ENCODE measurements around the gene CHERP.

Gene CHERP

DNA sequence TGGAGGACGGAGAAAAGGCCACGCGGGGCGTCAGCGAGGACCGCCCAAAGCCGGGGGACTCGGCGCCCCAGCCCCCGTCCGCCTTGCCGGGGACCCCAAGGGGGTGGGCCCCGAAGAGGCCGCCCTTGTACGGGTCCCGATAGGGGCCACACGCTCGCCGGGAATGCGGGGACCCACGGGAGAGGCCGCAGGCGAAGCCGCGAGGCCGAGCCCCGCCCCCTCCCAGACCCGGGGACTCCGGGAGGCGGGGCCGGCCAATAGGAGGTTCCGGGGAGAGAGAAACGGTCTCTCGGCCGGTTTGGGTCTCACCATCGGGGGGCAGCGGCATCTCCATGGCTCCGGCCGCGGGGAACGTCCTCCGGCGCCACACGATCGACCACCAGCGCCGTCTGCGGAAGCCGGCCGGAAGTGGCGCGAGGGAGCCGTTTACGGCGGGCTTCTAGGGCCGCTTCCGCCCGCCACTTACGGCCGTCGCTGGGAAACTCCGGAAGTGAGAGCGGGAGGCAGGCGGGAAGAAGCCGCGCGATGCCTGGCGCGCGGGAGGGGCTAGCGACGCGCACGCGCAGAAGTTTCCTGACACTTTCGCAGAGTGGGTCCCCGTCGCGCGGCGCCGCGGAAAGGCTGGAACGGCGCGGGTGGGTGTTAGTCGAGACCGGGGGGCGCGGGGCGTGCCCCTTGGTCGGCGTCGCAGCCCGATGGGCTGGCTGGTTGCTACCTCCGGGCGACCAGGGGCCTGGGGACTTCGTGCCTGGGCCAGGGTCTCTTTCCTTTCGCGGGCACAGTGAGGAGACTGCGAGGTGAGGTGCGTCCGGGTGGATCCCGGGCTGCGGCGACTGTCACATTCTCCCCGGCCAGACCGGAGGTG lies at the start of gene CHERP:
CHERP (minus strand) TSS at position 393 of the 865 bp plus-strand sequence; CDS start at position 334, 59 bp downstream.
- DNase-seq (ENCODE audit: low read depth in 2 of 2), result peak; percentile 82 to 88

GRCh38 chr19:16590876-16591802 lies 48.9 kb upstream of the CHERP start:
- DNase-seq (ENCODE audit: low read depth in 2 of 2), result no peak

GRCh38 chr19:16589917-16590316 lies 47.7 kb upstream of the CHERP start:
- no peak for DNase-seq (ENCODE audit: low read depth in 2 of 2)

- DNase-seq (ENCODE audit: low read depth in 2 of 2), result no peak
Measured at GRCh38 chr19:16588824-16589577, 46.8 kb upstream of the CHERP start.

DNA sequence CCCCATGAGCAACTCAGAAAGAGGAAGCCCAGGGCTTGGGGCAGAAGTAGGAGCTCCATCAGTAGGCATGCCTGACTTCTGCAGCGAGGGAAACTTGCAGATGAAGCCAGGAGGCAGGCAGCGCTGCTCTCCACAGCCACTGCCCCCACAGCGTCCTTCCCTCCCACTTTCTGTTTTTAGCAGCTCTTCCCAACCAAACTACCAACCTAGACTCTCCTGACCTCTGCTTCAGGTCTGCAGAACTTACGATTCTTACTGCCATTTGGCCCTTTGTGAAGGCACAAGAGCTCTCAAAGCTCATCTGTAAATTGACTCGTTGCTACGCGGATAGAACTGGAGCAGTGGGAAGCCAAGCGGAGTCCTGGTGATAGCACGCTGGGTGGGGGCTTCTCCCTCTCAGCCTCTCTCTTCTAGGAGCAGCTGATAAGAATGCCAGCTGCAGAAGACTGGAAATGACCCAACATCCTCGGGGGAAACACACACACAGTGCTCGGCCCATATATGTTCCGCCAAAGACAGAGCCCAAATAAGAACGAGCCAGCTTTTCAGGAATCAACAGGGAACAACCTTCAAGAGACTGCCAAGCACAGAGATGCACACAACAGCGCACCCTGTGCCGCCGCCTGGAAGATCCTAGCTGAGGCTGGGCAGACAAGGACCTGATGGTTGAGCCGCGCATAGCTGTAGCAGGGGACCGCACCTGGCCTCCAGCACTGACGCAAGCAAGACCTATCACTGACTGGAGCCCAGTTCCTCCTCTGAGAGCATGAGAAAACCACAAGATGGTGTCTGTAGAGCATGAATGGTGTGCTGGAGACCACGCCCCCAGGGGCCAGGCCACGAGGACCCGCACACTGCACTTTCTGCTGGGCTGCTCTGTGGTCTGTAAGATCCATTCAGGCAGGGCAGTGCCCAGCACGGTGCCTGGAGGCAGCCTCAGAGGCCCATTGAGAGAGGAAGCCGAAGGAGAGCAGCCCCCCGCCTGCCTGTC lies 45.9 kb upstream of the CHERP start:
- DNase-seq (ENCODE audit: low read depth in 2 of 2), result no peak

DNA sequence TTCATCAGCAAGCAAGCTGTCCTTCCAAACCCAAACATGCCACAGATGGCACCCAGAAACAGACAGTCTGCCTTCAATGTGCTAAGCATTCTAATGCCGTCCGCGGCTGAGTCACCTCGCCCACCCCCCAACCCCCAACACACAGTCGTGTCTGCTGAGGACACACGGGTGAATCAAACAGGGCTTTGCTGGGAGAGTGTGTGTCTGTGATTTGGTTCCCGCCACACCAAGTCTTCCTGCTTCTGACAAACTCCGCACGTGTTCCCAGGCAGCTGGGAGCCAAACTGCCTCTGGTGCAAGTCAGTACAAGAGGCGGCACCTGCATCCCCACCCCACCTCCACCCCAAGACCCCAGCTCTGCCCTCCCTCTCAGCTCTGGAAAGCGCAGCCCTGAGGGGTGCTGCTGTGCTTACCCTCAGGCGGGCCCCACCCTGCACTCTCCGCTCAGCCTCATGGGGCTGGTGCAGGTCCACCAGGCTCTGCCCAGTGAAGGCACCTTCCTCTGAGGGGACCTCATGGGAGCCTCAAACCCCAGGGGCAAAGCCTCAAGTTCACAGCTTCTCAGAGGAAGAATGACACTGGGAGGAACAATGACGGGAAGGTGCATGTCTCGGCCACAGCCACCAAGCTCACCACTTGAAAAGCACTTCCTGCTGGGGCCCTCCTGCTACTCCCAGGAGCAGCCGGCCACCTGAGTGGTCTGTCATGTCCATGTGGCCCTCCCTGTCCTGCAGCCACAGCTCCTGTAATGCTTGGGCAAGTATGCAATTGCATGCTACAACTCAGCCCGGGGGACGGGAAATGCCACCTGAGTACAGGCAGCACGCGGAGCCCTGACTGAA lies 45.0 kb upstream of the CHERP start:
- DNase-seq (ENCODE audit: low read depth in 2 of 2), result peak in 1 of 2 experiments; percentile 9

DNA sequence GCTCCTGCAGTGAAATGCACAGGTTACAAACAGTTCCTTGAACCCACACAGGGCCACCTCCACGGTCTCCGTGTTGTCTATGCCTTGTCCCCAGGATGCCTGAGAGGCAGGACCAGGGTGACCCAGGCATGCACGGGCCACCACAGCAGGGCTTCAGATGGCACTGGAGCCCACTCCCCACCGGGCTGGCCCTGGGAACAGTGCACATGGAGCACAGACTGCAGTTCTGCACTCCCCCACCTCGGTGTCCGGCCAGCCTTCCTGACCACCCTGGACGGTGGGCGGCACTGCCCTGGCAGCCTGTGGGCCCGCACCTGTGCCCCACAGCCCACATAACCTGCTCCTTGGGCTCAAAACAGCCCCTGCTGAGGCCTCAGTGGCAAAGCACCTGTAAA lies 44.2 kb upstream of the CHERP start:
- DNase-seq (ENCODE audit: low read depth in 2 of 2), result no peak

GRCh38 chr19:16585808-16586476 lies 43.7 kb upstream of the CHERP start:
- DNase-seq (ENCODE audit: low read depth in 2 of 2), result no peak

GRCh38 chr19:16585094-16585801 lies 43.0 kb upstream of the CHERP start:
- no peak for DNase-seq (ENCODE audit: low read depth in 2 of 2)

GRCh38 chr19:16584248-16585093 lies 42.2 kb upstream of the CHERP start:
- peak; percentile 24 to 39 for DNase-seq (ENCODE audit: low read depth in 2 of 2)

GRCh38 chr19:16582486-16583261 lies 40.4 kb upstream of the CHERP start:
- no peak for DNase-seq (ENCODE audit: low read depth in 2 of 2)

- DNase-seq (ENCODE audit: low read depth in 2 of 2), result no peak
Measured at GRCh38 chr19:16581971-16582343, 39.7 kb upstream of the CHERP start.

GRCh38 chr19:16581145-16581970 lies 39.1 kb upstream of the CHERP start:
- no peak for DNase-seq (ENCODE audit: low read depth in 2 of 2)

- DNase-seq (ENCODE audit: low read depth in 2 of 2), result no peak
Measured at GRCh38 chr19:16579381-16579780, 37.1 kb upstream of the CHERP start.

- no peak for DNase-seq (ENCODE audit: low read depth in 2 of 2)
Measured at GRCh38 chr19:16577531-16577985, 35.3 kb upstream of the CHERP start.

Data from fibroblast of skin of left quadriceps (primary cell).